ENCODE results near the gene ZNF385C. TPM values are rescaled to one million over a fixed set of nuclear protein-coding genes. Genes with fewer than 3 reads are reported as not detected.

The ZNF385C gene
- total RNA-seq, 1 experiment from 2014 or later = 1.9 TPM

- DNase-seq (ENCODE audit: low spot score) = no peak
- in situ Hi-C loops (cut with HindIII; ENCODE audit: low sequenced_read_pairs) = no loop called here
These were observed 10.3 kb downstream of the ZNF385C start for GRCh38 chr17:42087736-42088705.

- in situ Hi-C loops (cut with HindIII; ENCODE audit: low sequenced_read_pairs) = no loop called here
- DNase-seq (ENCODE audit: low spot score) = no peak
These were observed 11.1 kb downstream of the ZNF385C start for GRCh38 chr17:42087042-42087701.

GRCh38 chr17:42081516-42082129, 16.6 kb downstream of the ZNF385C start:
- in situ Hi-C loops (cut with HindIII; ENCODE audit: low sequenced_read_pairs) = no loop called here
- no peak for DNase-seq (ENCODE audit: low spot score)

- no peak for DNase-seq (ENCODE audit: low spot score)
- in situ Hi-C loops (cut with HindIII; ENCODE audit: low sequenced_read_pairs) = no loop called here
These were observed 18.7 kb downstream of the ZNF385C start for GRCh38 chr17:42079541-42079940.

GRCh38 chr17:42078396-42079043, 19.8 kb downstream of the ZNF385C start:
- in situ Hi-C loops (cut with HindIII; ENCODE audit: low sequenced_read_pairs) = no loop called here
- DNase-seq (ENCODE audit: low spot score) = no peak

- no peak for DNase-seq (ENCODE audit: low spot score)
- in situ Hi-C loops (cut with HindIII; ENCODE audit: low sequenced_read_pairs) = no loop called here
These were observed 20.5 kb downstream of the ZNF385C start for GRCh38 chr17:42077755-42078154.

GRCh38 chr17:42076797-42077559, 21.3 kb downstream of the ZNF385C start:
- in situ Hi-C loops (cut with HindIII; ENCODE audit: low sequenced_read_pairs) = no loop called here
- no peak for DNase-seq (ENCODE audit: low spot score)

- DNase-seq (ENCODE audit: low spot score) = no peak
- in situ Hi-C loops (cut with HindIII; ENCODE audit: low sequenced_read_pairs) = no loop called here
These were observed 22.5 kb downstream of the ZNF385C start for GRCh38 chr17:42075789-42076188.

GRCh38 chr17:42072323-42073187, 25.7 kb downstream of the ZNF385C start:
- DNase-seq (ENCODE audit: low spot score) = no peak
- in situ Hi-C loops (cut with HindIII; ENCODE audit: low sequenced_read_pairs) = no loop called here

- in situ Hi-C loops (cut with HindIII; ENCODE audit: low sequenced_read_pairs) = no loop called here
- no peak for DNase-seq (ENCODE audit: low spot score)
These were observed 26.5 kb downstream of the ZNF385C start for GRCh38 chr17:42071810-42072209.

GRCh38 chr17:42068979-42069378, 29.3 kb downstream of the ZNF385C start:
- in situ Hi-C loops (cut with HindIII; ENCODE audit: low sequenced_read_pairs) = no loop called here
- DNase-seq (ENCODE audit: low spot score) = no peak

GRCh38 chr17:42067371-42068091, 30.7 kb downstream of the ZNF385C start:
- in situ Hi-C loops (cut with HindIII; ENCODE audit: low sequenced_read_pairs) = no loop called here
- DNase-seq (ENCODE audit: low spot score) = peak; percentile 50

- in situ Hi-C loops (cut with HindIII; ENCODE audit: low sequenced_read_pairs) = no loop called here
- no peak for DNase-seq (ENCODE audit: low spot score)
These were observed 33.1 kb downstream of the ZNF385C start for GRCh38 chr17:42065201-42065600.

GRCh38 chr17:42062681-42063080, 35.6 kb downstream of the ZNF385C start:
- in situ Hi-C loops (cut with HindIII; ENCODE audit: low sequenced_read_pairs) = no loop called here
- no peak for DNase-seq (ENCODE audit: low spot score)

GRCh38 chr17:42061646-42062487, 36.4 kb downstream of the ZNF385C start:
- DNase-seq (ENCODE audit: low spot score) = no peak
- in situ Hi-C loops (cut with HindIII; ENCODE audit: low sequenced_read_pairs) = no loop called here

GRCh38 chr17:42060231-42060630, 38.0 kb downstream of the ZNF385C start:
- DNase-seq (ENCODE audit: low spot score) = no peak
- in situ Hi-C loops (cut with HindIII; ENCODE audit: low sequenced_read_pairs) = no loop called here
